Measurements from ENCODE around the gene EVA1B.

The EVA1B gene

GRCh38 chr1:36366091-36366661 lies 42.7 kb upstream of the EVA1B start:
- peak overlapping the region; percentile 55 to 58 for H3K4me3 ChIP-seq (ENCODE audit: low read depth in 1 of 2, low read length in 1 of 2)
- H3K9me3 ChIP-seq: no peaks in the 10 kb centered on the region
- H3K27ac ChIP-seq: peak overlapping the region; percentile 97

GRCh38 chr1:36365381-36365780 lies 41.9 kb upstream of the EVA1B start:
- Histone ChIP-seq H3K9me3 (no peaks in the 10 kb centered on the region), H3K36me3 (peaks cover 63% of the 10 kb centered on the region), H3K4me1 (ENCODE audit: control insufficient read depth in 1 of 2, insufficient read depth in 1 of 2, low read depth in 1 of 2, low read length in 1 of 2) (peaks cover 75 to 77% of the 10 kb centered on the region in 2 experiments), H3K27ac (peak overlapping the region; percentile 97), H3K4me3 (ENCODE audit: low read depth in 1 of 2, low read length in 1 of 2) (peak overlapping the region; percentile 8 to 58), H3K27me3 (no peaks in the 10 kb centered on the region)
- no peak for TF ChIP-seq CTCF (IDR thresholded peaks at IDR 0.05)

More at GRCh38 chr1:36366091-36366661, 42.7 kb upstream of the EVA1B start:
- H3K27me3 ChIP-seq: no peaks in the 10 kb centered on the region
- peaks cover 59% of the 10 kb centered on the region for H3K36me3 ChIP-seq
- peak; percentile 47 for TF ChIP-seq CTCF (IDR thresholded peaks at IDR 0.05)
- peaks cover 75 to 77% of the 10 kb centered on the region in 2 experiments for H3K4me1 ChIP-seq (ENCODE audit: control insufficient read depth in 1 of 2, insufficient read depth in 1 of 2, low read depth in 1 of 2, low read length in 1 of 2)

GRCh38 chr1:36359911-36360550 lies 36.6 kb upstream of the EVA1B start:
- Histone ChIP-seq H3K4me3 (ENCODE audit: low read depth in 1 of 2, low read length in 1 of 2) (peak overlapping the region; percentile 19 to 40), H3K9me3 (no peaks in the 10 kb centered on the region), H3K36me3 (peaks cover 72% of the 10 kb centered on the region), H3K27ac (peak overlapping the region; percentile 97), H3K4me1 (ENCODE audit: control insufficient read depth in 1 of 2, insufficient read depth in 1 of 2, low read depth in 1 of 2, low read length in 1 of 2) (peaks cover 48 to 50% of the 10 kb centered on the region in 2 experiments), H3K27me3 (no peaks in the 10 kb centered on the region)
- peak; percentile 30 for TF ChIP-seq CTCF (IDR thresholded peaks at IDR 0.05)

- Histone ChIP-seq H3K27me3 (no peaks in the 10 kb centered on the region), H3K27ac (peak overlapping the region; percentile 97), H3K36me3 (peaks cover 77% of the 10 kb centered on the region), H3K4me3 (ENCODE audit: low read depth in 1 of 2, low read length in 1 of 2) (peak overlapping the region; percentile 19 to 40), H3K9me3 (no peaks in the 10 kb centered on the region), H3K4me1 (ENCODE audit: control insufficient read depth in 1 of 2, insufficient read depth in 1 of 2, low read depth in 1 of 2, low read length in 1 of 2) (peaks cover 42 to 43% of the 10 kb centered on the region in 2 experiments)
- TF ChIP-seq CTCF (IDR thresholded peaks at IDR 0.05): no peak
These were observed 35.9 kb upstream of the EVA1B start for GRCh38 chr1:36359383-36359782.

- H3K4me1 ChIP-seq (ENCODE audit: control insufficient read depth in 1 of 2, insufficient read depth in 1 of 2, low read depth in 1 of 2, low read length in 1 of 2): peaks cover 42% of the 10 kb centered on the region in 2 experiments
- no peaks in the 10 kb centered on the region for H3K27me3 ChIP-seq
- no peak for TF ChIP-seq CTCF (IDR thresholded peaks at IDR 0.05)
- H3K36me3 ChIP-seq: peaks cover 84% of the 10 kb centered on the region
- peak overlapping the region; percentile 97 for H3K27ac ChIP-seq
- H3K9me3 ChIP-seq: no peaks in the 10 kb centered on the region
- peak overlapping the region in 1 of 2 experiments; percentile 40 for H3K4me3 ChIP-seq (ENCODE audit: low read depth in 1 of 2, low read length in 1 of 2)
These were observed 35.2 kb upstream of the EVA1B start for GRCh38 chr1:36358514-36359084.
